ENCODE results near the gene TFAP2A.

DNA sequence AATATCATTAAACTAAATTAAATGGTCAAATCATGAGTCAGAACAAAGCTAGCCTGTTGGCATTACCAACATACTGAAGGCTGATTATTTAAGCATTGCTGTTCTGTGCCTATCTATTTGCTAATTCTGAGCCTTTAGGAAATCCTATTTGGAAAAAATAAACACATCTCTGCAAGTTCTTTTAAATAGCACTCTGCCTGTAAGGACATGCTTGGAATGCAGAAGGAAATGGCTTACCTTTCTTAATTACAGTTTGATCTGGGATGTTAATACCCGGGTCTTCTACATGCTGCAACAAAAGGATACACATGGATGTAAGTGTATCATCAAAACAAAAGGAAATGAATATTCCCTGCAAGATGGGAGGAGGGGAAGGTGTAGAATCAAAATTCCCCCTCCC, 8.3 kb downstream of the TFAP2A start:
- TF ChIP-seq POLR2AphosphoS5 (IDR thresholded peaks at IDR 0.05; ENCODE audit: low read depth, low read length) = no peak
- TF ChIP-seq SIN3A (IDR thresholded peaks at IDR 0.05; ENCODE audit: borderline replicate concordance, insufficient read depth, low read length) = no peak; the same call in 1 of the 2 replicates

Data from PFSK-1 (cell line).